Measurements from ENCODE around the gene LCN15.
"Not testable (repeated sequence)": the region's sequence is repeated elsewhere in the genome, so short reads cannot be mapped to it uniquely, and the experiment has no call there.

The LCN15 gene
- 0 reads per million in 2 donors for total RNA-seq

GRCh38 chr9:136764301-136764891 is at the start of gene LCN15:
Gene LCN15, minus strand, starts transcription at chr9:136764518. Its CDS starts 30 bp downstream, at chr9:136764488.
- DNase-seq, result no peak

- no peak for DNase-seq
Measured at GRCh38 chr9:136808806-136809158, 44.5 kb upstream of the LCN15 start.

- peak; percentile 40 for DNase-seq
Measured at GRCh38 chr9:136808075-136808805, 43.9 kb upstream of the LCN15 start.

GRCh38 chr9:136807281-136808074 is 43.2 kb upstream of the LCN15 start, which contains the start of gene RABL6:
Gene RABL6, plus strand, starts transcription at chr9:136807948. Its CDS starts 249 bp downstream, at chr9:136808197.
- peak; percentile 72 for DNase-seq

- DNase-seq, result no peak
Measured at GRCh38 chr9:136806631-136807201, 42.4 kb upstream of the LCN15 start.

GRCh38 chr9:136806067-136806466 is 41.7 kb upstream of the LCN15 start:
- DNase-seq, result no peak

- DNase-seq, result no peak
Measured at GRCh38 chr9:136805207-136805740, 41.0 kb upstream of the LCN15 start.

GRCh38 chr9:136804509-136805206 is 40.3 kb upstream of the LCN15 start:
- DNase-seq, result no peak

- DNase-seq, result no peak
Measured at GRCh38 chr9:136803551-136804508, 39.5 kb upstream of the LCN15 start.

- not testable (repeated sequence) for DNase-seq
Measured at GRCh38 chr9:136803009-136803550, 38.8 kb upstream of the LCN15 start.

GRCh38 chr9:136802321-136802720 is 38.0 kb upstream of the LCN15 start:
- no peak for DNase-seq

GRCh38 chr9:136799854-136800657 is 35.7 kb upstream of the LCN15 start:
- DNase-seq, result peak; percentile 80

GRCh38 chr9:136799079-136799853 is 34.9 kb upstream of the LCN15 start:
- DNase-seq, result no peak

- no peak for DNase-seq
Measured at GRCh38 chr9:136798708-136799078, 34.4 kb upstream of the LCN15 start.

GRCh38 chr9:136796775-136797347 is 32.5 kb upstream of the LCN15 start:
- not testable (repeated sequence) for DNase-seq

- no peak for DNase-seq
Measured at GRCh38 chr9:136796238-136796774, 32.0 kb upstream of the LCN15 start, which contains the start of gene CCDC183. Gene CCDC183, plus strand, starts transcription at chr9:136796338. Its CDS starts 60 bp downstream, at chr9:136796398.

- DNase-seq, result no peak
Measured at GRCh38 chr9:136795000-136795348, 30.7 kb upstream of the LCN15 start.

- no peak for DNase-seq
Measured at GRCh38 chr9:136794281-136794999, 30.1 kb upstream of the LCN15 start.
